Mesenchymal stem cell (in vitro differentiated cells and primary cell): Measurements from ENCODE around the gene GSAP.
"Not testable (repeated sequence)": the region's sequence is repeated elsewhere in the genome, so short reads cannot be mapped to it uniquely, and the experiment has no call there.

ENCODE experiments used
- DNase-seq: peaks from one replicate; pipeline ENCODE4 v3.0.0-alpha.2; 2013
- H2AFZ ChIP-seq: one replicate; pipeline ENCODE4 v1.6.1; 2013; ENCODE audit warnings: low read depth, mild to moderate bottlenecking, control low read depth, inconsistent platforms, low read length, moderate library complexity
- H2AK5ac ChIP-seq: 2 replicates; pipeline ENCODE4 v1.6.1; 2013; ENCODE audit warnings: low read length, moderate library complexity, mild to moderate bottlenecking, inconsistent platforms; ENCODE audit not compliant: severe bottlenecking
- H2BK120ac ChIP-seq: one replicate; pipeline ENCODE4 v1.6.1; 2013; ENCODE audit warnings: low read depth, mild to moderate bottlenecking, inconsistent platforms, low read length, moderate library complexity
- H2BK12ac ChIP-seq, 2 experiments: one replicate each; pipeline ENCODE4 v1.6.1; 2013; ENCODE audit warnings: inconsistent platforms in 2 of 2, low read length in 2 of 2, mild to moderate bottlenecking in 2 of 2, moderate library complexity in 2 of 2, control low read depth in 1 of 2
- H2BK15ac ChIP-seq: one replicate; pipeline ENCODE4 v1.6.1; 2013; ENCODE audit warnings: mild to moderate bottlenecking, low read depth, inconsistent platforms; ENCODE audit not compliant: poor library complexity, severe bottlenecking
- H2BK5ac ChIP-seq: 2 replicates; pipeline ENCODE4 v1.6.1; 2013; ENCODE audit warnings: low read depth, mild to moderate bottlenecking, low read length, control low read depth, inconsistent platforms; ENCODE audit not compliant: poor library complexity, severe bottlenecking
- H3K14ac ChIP-seq, 2 experiments: one replicate each; pipeline ENCODE4 v1.6.1; 2013; ENCODE audit warnings: inconsistent platforms in 2 of 2, low read length in 2 of 2, control low read depth in 1 of 2, mild to moderate bottlenecking in 1 of 2, moderate library complexity in 1 of 2
- H3K18ac ChIP-seq, 2 experiments: one replicate each; pipeline ENCODE4 v1.6.1; 2013; ENCODE audit warnings: inconsistent platforms in 2 of 2, low read length in 2 of 2, control low read depth in 1 of 2, low read depth in 1 of 2, mild to moderate bottlenecking in 1 of 2
- H3K23ac ChIP-seq, 2 experiments: one replicate each; pipeline ENCODE4 v1.6.1; 2013; ENCODE audit warnings: inconsistent platforms in 2 of 2, low read length in 2 of 2, mild to moderate bottlenecking in 2 of 2, moderate library complexity in 2 of 2, control low read depth in 1 of 2
- H3K27ac ChIP-seq: 2 replicates; pipeline ENCODE4 v1.5.1; 2013; ENCODE audit warnings: mild to moderate bottlenecking, moderate library complexity, low read length, control low read depth, inconsistent platforms; ENCODE audit not compliant: poor library complexity, severe bottlenecking
- H3K27me3 ChIP-seq, 2 experiments: 2 replicates each; pipeline versions ENCODE4 v1.6.1 to v1.7.0; 2013; ENCODE audit warnings: low read length in 2 of 2, mild to moderate bottlenecking in 2 of 2, moderate library complexity in 2 of 2, control low read depth in 1 of 2, inconsistent platforms in 1 of 2; ENCODE audit not compliant: control insufficient read depth in 1 of 2, insufficient read depth in 1 of 2
- H3K36me3 ChIP-seq, 2 experiments: 2 replicates each; pipeline versions ENCODE4 v1.6.1 to v1.7.0; 2013; ENCODE audit warnings: low read length in 2 of 2, control low read depth in 1 of 2, inconsistent platforms in 1 of 2, low read depth in 1 of 2, mild to moderate bottlenecking in 1 of 2; ENCODE audit not compliant: insufficient read depth in 2 of 2, control insufficient read depth in 1 of 2
- H3K4ac ChIP-seq, 2 experiments: one replicate each; pipeline ENCODE4 v1.6.1; 2013; ENCODE audit warnings: inconsistent platforms in 2 of 2, low read length in 2 of 2, mild to moderate bottlenecking in 2 of 2, moderate library complexity in 2 of 2, control low read depth in 1 of 2, low read depth in 1 of 2
- H3K4me1 ChIP-seq: 2 replicates; pipeline ENCODE4 v1.6.1; 2013; ENCODE audit warnings: low read depth, low read length, control low read depth; ENCODE audit not compliant: control insufficient read depth, insufficient read depth
- H3K4me2 ChIP-seq: 2 replicates; pipeline ENCODE4 v1.6.1; 2013; ENCODE audit warnings: low read length, mild to moderate bottlenecking, inconsistent platforms; ENCODE audit not compliant: poor library complexity, severe bottlenecking
- H3K4me3 ChIP-seq, 2 experiments: 2 replicates each; pipeline versions ENCODE4 v1.5.1 to v1.7.0; 2013; ENCODE audit warnings: low read length in 2 of 2, mild to moderate bottlenecking in 2 of 2, control low read depth in 1 of 2, low read depth in 1 of 2; ENCODE audit not compliant: insufficient read depth in 1 of 2
- H3K79me1 ChIP-seq: replicated peaks from 2 replicates; pipeline ENCODE4 v1.6.1; 2013; ENCODE audit warnings: mild to moderate bottlenecking, control low read depth, low read length, inconsistent platforms; ENCODE audit not compliant: poor library complexity, severe bottlenecking
- H3K9ac ChIP-seq: 2 replicates; pipeline ENCODE4 v1.7.0; 2013; ENCODE audit warnings: mild to moderate bottlenecking, low read length, moderate library complexity
- H3K9me3 ChIP-seq: 2 replicates; pipeline ENCODE4 v1.7.0; 2013; ENCODE audit warnings: mild to moderate bottlenecking, low read length; ENCODE audit not compliant: control insufficient read depth
- H4K8ac ChIP-seq: one replicate; pipeline ENCODE4 v1.6.1; 2013; ENCODE audit warnings: inconsistent platforms, mild to moderate bottlenecking, low read length, moderate library complexity
- H4K91ac ChIP-seq: one replicate; pipeline ENCODE4 v1.6.1; 2013; ENCODE audit warnings: mild to moderate bottlenecking, low read length, inconsistent platforms
- WGBS: methylation state at CpG from one replicate; pipeline ENCODE4 v1.1.7; 2013; ENCODE audit warnings: mixed read lengths; 5-methylcytosine and 5-hydroxymethylcytosine counted together

The GSAP gene

GRCh38 chr7:77337456-77337990 is 78.6 kb downstream of the GSAP start:
- H3K36me3 ChIP-seq, result no peaks in the 10 kb centered on the region
- no peak overlapping the region for H3K4me2 ChIP-seq
- no peak overlapping the region for H2AK5ac ChIP-seq
- no peak overlapping the region for H3K27ac ChIP-seq
- H3K9me3 ChIP-seq, result no peaks in the 10 kb centered on the region
- no peak overlapping the region for H2AFZ ChIP-seq
- H3K14ac ChIP-seq, result no peak overlapping the region
- H3K79me1 ChIP-seq, result no peaks in the 10 kb centered on the region
- H3K23ac ChIP-seq, result no peak overlapping the region
- H2BK120ac ChIP-seq, result no peak overlapping the region
- H3K9ac ChIP-seq, result no peak overlapping the region
- WGBS, result 100% methylated on average over 1 of the region's 2 CpGs
- DNase-seq, result no peak
- H2BK15ac ChIP-seq, result no peak overlapping the region
- H2BK12ac ChIP-seq, result peak overlapping the region in 1 of 2 experiments; percentile 51
- H3K4me3 ChIP-seq, result no peak overlapping the region
- no peak overlapping the region for H2BK5ac ChIP-seq
- H4K91ac ChIP-seq, result peak overlapping the region; percentile 23
- no peak overlapping the region for H3K4ac ChIP-seq
- no peak overlapping the region for H3K18ac ChIP-seq
- no peaks in the 10 kb centered on the region for H3K27me3 ChIP-seq
- H4K8ac ChIP-seq, result no peak overlapping the region
- H3K4me1 ChIP-seq, result no peaks in the 10 kb centered on the region

- H3K18ac ChIP-seq, result no peak overlapping the region
- no peak overlapping the region for H3K27ac ChIP-seq
- H2BK5ac ChIP-seq, result no peak overlapping the region
- H3K79me1 ChIP-seq, result no peaks in the 10 kb centered on the region
- H2AK5ac ChIP-seq, result no peak overlapping the region
- no peaks in the 10 kb centered on the region for H3K36me3 ChIP-seq
- H2BK12ac ChIP-seq, result no peak overlapping the region
- no peaks in the 10 kb centered on the region for H3K9me3 ChIP-seq
- no peaks in the 10 kb centered on the region for H3K27me3 ChIP-seq
- no peak overlapping the region for H2AFZ ChIP-seq
- H3K4me3 ChIP-seq, result no peak overlapping the region
- DNase-seq, result no peak
- H3K14ac ChIP-seq, result no peak overlapping the region
- H3K4ac ChIP-seq, result no peak overlapping the region
- no peak overlapping the region for H3K23ac ChIP-seq
- peak overlapping the region; percentile 19 for H3K9ac ChIP-seq
- H3K4me1 ChIP-seq, result no peaks in the 10 kb centered on the region
- H2BK15ac ChIP-seq, result no peak overlapping the region
- H2BK120ac ChIP-seq, result no peak overlapping the region
- no peak overlapping the region for H3K4me2 ChIP-seq
- no peak overlapping the region for H4K8ac ChIP-seq
- H4K91ac ChIP-seq, result no peak overlapping the region
Observed at GRCh38 chr7:77335581-77335980, 80.6 kb downstream of the GSAP start.

- H2BK5ac ChIP-seq, H2BK12ac ChIP-seq, H3K9ac ChIP-seq, H4K8ac ChIP-seq, H4K91ac ChIP-seq, H2AK5ac ChIP-seq, H3K36me3 ChIP-seq, H3K4me2 ChIP-seq, H2AFZ ChIP-seq, H3K27me3 ChIP-seq, H3K79me1 ChIP-seq, H3K9me3 ChIP-seq, DNase-seq, H3K18ac ChIP-seq, H2BK15ac ChIP-seq, H3K23ac ChIP-seq, H2BK120ac ChIP-seq, H3K27ac ChIP-seq, H3K4ac ChIP-seq, H3K14ac ChIP-seq, H3K4me1 ChIP-seq, H3K4me3 ChIP-seq: not testable (repeated sequence)
- 94% methylated on average over 2 of the region's 2 CpGs for WGBS
Observed at GRCh38 chr7:77334039-77334438, 82.1 kb downstream of the GSAP start.

GRCh38 chr7:77331938-77332695 is 84.0 kb downstream of the GSAP start:
- no peak overlapping the region for H3K23ac ChIP-seq
- no peak overlapping the region for H4K8ac ChIP-seq
- no peak overlapping the region for H2BK120ac ChIP-seq
- H3K27ac ChIP-seq, result no peak overlapping the region
- H3K27me3 ChIP-seq, result no peaks in the 10 kb centered on the region
- no peaks in the 10 kb centered on the region for H3K79me1 ChIP-seq
- WGBS, result 50% methylated on average over 2 of the region's 3 CpGs
- H2BK15ac ChIP-seq, result no peak overlapping the region
- no peak overlapping the region for H3K4me2 ChIP-seq
- no peak overlapping the region for H2BK12ac ChIP-seq
- H2AFZ ChIP-seq, result no peak overlapping the region
- no peak overlapping the region for H2BK5ac ChIP-seq
- no peak overlapping the region for H3K14ac ChIP-seq
- no peaks in the 10 kb centered on the region for H3K9me3 ChIP-seq
- H3K4ac ChIP-seq, result no peak overlapping the region
- peak overlapping the region in 1 of 2 experiments; percentile 66 for H3K18ac ChIP-seq
- H3K4me1 ChIP-seq, result peaks cover 10% of the 10 kb centered on the region
- no peak overlapping the region for H4K91ac ChIP-seq
- DNase-seq, result peak; percentile 90
- H3K9ac ChIP-seq, result no peak overlapping the region
- H3K36me3 ChIP-seq, result no peaks in the 10 kb centered on the region
- no peak overlapping the region for H2AK5ac ChIP-seq
- no peak overlapping the region for H3K4me3 ChIP-seq
